GM15510 (cell line): ENCODE data around the gene RCOR2.

ENCODE experiments used
- POLR2A ChIP-seq: IDR thresholded peaks from 3 replicates; pipeline ENCODE4 v1.6.1; 2011; ENCODE audit warnings: borderline replicate concordance; ENCODE audit not compliant: insufficient read length; ENCODE audit errors: extremely low read depth

The RCOR2 gene

GRCh38 chr11:63915961-63916836 is 765 bp downstream of the RCOR2 start:
- TF ChIP-seq POLR2A = no peak

DNA sequence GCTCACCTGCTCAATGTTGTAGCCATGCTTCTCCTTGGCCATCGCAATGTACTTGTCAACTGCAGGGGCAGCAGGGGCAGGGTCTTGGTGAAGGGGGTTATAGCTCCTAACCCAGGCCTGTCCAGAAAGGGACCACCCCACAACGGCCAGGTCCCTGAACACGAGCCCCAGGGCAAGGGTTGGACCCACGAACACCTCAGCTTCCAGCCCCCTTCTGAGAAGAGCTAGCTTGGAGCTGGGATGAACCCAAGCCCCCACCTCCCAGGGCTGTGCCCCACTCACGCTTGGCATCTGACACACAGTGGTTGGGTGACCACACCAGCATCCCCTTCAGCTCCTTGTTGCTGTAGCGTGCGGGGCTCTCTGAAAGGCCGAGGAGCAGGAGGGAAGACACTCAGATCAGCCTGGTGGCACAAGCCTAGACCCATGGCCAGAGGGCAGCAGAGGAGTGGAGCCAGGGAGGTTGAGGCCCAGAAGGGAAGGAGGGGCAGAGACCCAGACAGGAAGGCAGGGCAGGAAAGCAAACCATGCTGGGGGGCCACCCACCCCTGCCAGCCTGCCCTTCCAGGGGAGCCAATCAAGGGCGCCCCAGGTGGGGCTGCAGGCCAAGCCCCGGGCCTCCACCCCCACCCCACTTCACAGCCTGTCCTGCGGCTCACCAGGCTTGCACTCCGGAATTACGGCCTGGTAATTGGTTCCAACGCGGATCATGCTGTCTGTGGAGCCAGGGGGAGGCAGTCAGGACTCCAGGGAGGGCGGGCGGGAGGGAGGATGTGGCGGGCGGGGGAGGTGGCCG is 1.9 kb downstream of the RCOR2 start:
- no peak for TF ChIP-seq POLR2A

- TF ChIP-seq POLR2A = no peak
Observed at GRCh38 chr11:63913866-63914830, 2.8 kb downstream of the RCOR2 start.

DNA sequence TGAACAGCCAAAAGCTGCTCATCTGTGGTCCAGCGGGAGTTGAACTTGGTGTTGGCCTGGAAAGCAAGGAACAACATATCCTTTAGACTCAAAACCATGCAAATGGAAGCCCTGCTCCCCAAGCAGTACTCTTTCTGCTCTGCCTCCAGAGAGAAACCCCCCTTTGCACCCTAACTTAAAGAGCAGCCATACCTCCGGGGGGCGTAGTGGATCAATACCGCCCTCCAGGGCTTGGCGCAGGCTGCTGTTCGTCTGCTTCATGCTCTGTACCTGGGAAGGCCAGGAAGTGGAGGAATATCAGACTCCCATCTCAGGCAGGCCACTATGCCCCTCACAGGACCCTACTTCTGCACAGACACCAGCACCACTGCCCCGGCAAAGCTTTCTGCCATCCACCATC is 4.3 kb downstream of the RCOR2 start:
- no peak for TF ChIP-seq POLR2A

DNA sequence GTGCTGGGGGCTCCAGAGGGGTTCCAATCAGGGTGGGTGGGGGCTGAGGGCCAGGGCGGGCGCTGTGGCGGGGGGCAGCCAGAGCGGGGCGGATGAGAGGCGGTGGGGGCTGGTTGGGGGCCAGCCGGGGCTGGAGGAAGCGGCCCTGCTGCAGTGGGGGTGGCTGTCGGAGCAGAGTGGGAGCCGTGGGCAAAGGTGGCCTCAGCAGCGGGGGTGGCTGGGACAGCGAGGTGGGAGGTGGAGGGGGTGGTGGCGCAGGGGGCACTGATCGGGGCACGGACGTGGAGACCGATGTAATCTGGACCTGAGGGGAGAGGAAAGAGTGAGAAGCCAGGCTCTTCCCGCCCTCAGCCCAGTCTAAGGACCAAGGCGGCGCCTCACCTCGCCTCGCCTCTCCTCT is 5.1 kb downstream of the RCOR2 start:
- no peak for TF ChIP-seq POLR2A

- no peak for TF ChIP-seq POLR2A
Observed at GRCh38 chr11:63911440-63911839, 5.5 kb downstream of the RCOR2 start.

DNA sequence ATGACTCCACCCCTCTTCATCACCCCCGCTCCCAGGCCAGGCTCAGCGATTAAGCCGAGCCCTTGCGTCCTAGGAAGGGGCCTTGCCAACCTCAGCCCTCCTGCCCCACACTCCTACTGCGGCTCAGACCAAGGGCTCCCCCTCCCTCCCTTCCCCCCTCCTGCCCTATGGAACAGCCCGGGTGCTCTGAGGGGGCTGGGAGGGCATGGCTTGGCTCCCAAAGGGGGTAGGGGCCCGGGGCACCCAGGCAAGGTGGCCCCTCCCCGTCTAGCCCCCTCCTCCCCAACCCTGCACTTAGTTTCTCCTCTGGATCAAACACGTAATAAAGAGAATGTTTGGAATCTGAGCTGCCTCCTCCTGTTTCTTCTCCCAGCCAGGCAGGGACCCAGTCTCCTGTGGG is 6.3 kb downstream of the RCOR2 start:
- TF ChIP-seq POLR2A = no peak

DNA sequence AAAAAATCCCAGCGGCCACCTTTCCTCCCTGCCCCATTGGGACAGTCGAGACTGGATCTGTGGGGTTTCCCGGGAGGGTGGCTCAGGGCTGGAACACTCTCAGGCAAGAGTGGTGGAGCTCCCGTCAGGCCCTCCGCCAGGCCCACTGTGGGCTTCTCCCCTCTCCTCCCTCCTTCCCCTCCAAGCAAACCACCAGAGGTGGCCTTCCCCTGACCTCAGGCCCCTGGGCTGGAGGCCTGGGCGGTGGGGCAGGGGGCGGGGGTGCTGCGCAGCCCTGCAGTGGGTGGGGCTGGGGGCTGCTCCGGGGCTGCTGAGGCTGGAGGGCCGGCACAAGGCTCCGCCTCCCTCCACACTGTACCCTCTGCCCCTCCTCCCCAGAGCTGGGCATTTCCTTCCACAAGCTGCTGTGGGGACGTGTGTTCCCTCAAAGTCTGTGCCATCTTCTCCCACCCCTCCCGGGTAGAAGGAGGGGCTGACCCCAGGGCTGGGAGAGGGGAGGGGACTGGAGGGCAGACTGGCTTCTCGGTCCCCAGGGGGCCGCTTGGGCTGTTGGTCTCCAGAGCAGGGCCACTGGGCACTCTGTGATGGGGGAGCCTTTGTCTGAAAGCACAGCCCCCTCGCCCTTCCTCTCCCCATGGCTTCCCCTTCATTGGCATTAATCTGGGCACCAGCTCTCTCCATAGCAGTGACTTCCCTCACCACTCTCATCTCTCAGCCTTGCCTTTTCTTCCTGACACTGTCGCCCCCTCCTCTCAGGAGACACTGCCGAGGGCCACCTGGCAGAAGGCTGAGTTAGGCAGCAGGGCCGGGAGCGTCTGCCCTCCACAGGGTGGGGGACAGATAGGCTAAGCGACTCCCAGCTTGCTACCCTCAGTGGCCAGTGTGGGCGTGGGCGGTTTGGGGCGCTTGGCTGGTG is 7.1 kb downstream of the RCOR2 start:
- TF ChIP-seq POLR2A = no peak

- TF ChIP-seq POLR2A = no peak
Observed at GRCh38 chr11:63908631-63909401, 8.1 kb downstream of the RCOR2 start.

GRCh38 chr11:63907808-63908530 is 9.0 kb downstream of the RCOR2 start:
- TF ChIP-seq POLR2A = no peak

- TF ChIP-seq POLR2A = no peak
Observed at GRCh38 chr11:63907063-63907462, 9.9 kb downstream of the RCOR2 start.

DNA sequence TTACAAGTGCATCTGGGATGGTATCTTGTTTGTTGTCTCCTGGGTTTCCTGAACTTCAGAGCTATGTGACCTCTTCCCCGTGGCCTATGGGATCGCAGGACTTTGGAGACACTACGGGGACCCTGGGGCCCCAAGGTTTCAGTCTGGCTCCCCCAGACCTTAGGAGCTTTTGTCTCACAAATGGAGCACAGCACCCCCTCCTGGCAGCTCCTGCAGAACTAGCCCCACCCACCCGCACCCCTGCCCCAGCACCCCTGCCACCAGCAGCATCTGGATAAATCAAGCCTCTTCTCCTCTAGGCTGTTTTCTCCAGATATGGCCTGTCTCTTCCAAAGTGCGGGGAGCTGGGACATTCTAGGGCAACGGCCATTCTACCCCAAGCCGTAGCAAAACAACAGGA is 10.4 kb downstream of the RCOR2 start:
- TF ChIP-seq POLR2A = no peak
